Measurements from ENCODE around the gene HSF4.

HSF4 gene

GRCh38 chr16:67162506-67163163 lies 1.9 kb upstream of the HSF4 start:
- DNase-seq (ENCODE audit: low read depth in 2 of 2) = no peak
- TF ChIP-seq CTCF (IDR thresholded peaks at IDR 0.05; ENCODE audit: low read depth, low read length) = no peak
- no peak overlapping the region for H3K4me3 ChIP-seq (replicated peaks in 1 of 2; ENCODE audit: low read depth in 2 of 2, low read length in 2 of 2)

DNA sequence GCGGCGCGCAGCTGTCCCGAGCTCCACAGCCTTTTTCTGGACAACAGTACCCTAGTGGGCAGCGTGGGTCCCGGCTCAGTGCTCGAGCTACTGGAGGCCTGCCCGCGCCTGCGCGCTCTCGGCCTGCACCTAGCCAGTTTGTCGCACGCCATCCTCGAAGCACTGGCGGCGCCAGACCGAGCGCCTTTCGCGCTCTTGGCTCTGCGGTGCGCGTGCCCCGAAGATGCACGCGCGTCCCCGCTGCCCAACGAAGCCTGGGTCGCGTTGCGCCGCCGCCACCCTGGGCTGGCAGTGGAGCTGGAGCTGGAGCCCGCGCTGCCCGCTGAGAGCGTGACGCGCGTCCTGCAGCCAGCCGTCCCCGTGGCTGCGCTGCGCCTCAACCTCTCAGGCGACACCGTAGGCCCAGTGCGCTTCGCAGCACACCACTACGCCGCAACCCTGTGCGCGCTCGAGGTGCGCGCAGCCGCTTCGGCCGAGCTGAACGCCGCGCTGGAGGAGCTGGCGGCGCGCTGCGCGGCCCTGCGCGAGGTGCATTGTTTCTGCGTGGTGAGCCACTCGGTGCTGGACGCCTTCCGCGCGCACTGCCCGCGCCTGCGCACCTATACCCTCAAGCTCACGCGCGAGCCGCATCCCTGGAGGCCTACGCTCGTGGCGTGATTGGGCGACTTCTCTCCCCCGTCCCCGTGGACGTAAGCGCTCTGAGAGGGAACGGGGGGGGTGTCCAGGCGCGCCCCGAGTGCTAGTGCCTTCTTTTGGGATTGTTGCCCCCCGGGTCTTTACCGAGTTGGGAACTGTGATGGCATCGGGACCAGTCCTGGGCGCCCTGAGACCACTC lies 1.2 kb upstream of the HSF4 start:
- DNase-seq (ENCODE audit: low read depth in 2 of 2) = peak in 1 of 2 donors; percentile 62
- no peak overlapping the region for H3K4me3 ChIP-seq (replicated peaks in 1 of 2; ENCODE audit: low read depth in 2 of 2, low read length in 2 of 2)
- no peak for TF ChIP-seq CTCF (IDR thresholded peaks at IDR 0.05; ENCODE audit: low read depth, low read length)

GRCh38 chr16:67163999-67164558 lies 466 bp upstream of the HSF4 start:
- no peak for TF ChIP-seq CTCF (IDR thresholded peaks at IDR 0.05; ENCODE audit: low read depth, low read length)
- DNase-seq (ENCODE audit: low read depth in 2 of 2) = no peak
- H3K4me3 ChIP-seq (replicated peaks in 1 of 2; ENCODE audit: low read depth in 2 of 2, low read length in 2 of 2) = peak overlapping the region; percentile 5 to 18

- DNase-seq (ENCODE audit: low read depth in 2 of 2) = no peak
- H3K4me3 ChIP-seq (replicated peaks in 1 of 2; ENCODE audit: low read depth in 2 of 2, low read length in 2 of 2) = no peak overlapping the region
- no peak for TF ChIP-seq CTCF (IDR thresholded peaks at IDR 0.05; ENCODE audit: low read depth, low read length)
Observed at GRCh38 chr16:67165121-67166078, 855 bp downstream of the HSF4 start.

- no peak overlapping the region for H3K4me3 ChIP-seq (replicated peaks in 1 of 2; ENCODE audit: low read depth in 2 of 2, low read length in 2 of 2)
- DNase-seq (ENCODE audit: low read depth in 2 of 2) = no peak
- TF ChIP-seq CTCF (IDR thresholded peaks at IDR 0.05; ENCODE audit: low read depth, low read length) = no peak
Observed at GRCh38 chr16:67166110-67166547, 1.6 kb downstream of the HSF4 start.

DNA sequence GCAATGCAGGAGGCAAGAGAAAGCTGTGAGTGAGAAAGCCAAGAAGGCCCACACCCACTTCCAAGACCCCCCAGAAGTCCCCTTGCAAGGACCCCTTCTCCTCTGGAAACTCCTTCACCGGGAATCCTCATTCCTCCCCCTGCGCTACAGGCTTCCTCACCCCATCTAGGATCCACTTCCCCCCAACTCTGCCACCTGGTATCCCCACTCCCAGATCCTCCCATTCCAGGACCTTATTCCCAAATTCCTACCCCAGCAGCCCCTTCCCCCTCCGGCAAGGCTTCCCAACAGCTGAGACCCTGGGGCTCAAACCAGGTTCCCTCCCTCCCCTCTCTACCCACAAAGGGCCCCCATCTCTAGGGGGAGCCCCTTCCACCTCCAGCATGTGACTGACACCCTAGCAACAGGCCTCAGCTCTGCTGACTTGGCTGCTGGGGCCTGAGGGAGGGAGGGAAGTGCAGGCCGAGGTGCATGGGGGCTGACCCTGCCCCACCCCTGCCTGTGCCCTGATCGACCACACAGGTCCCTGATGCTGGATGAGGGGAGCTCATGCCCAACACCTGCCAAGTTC lies 2.1 kb downstream of the HSF4 start:
- DNase-seq (ENCODE audit: low read depth in 2 of 2) = no peak
- no peak for TF ChIP-seq CTCF (IDR thresholded peaks at IDR 0.05; ENCODE audit: low read depth, low read length)
- H3K4me3 ChIP-seq (replicated peaks in 1 of 2; ENCODE audit: low read depth in 2 of 2, low read length in 2 of 2) = no peak overlapping the region
